Gastrocnemius medialis (tissue), 4 donors: ENCODE measurements around the gene MSH3. TPM values are rescaled to one million over a fixed set of nuclear protein-coding genes. Genes with fewer than 3 reads are reported as not detected.

ENCODE experiments used
- ATAC-seq, 2 donors: fragments of 150-250 bp; one replicate each; pipeline ENCODE4 v1.9.1; 2016
- DNase-seq, 2 donors: peaks; one replicate each; pipeline ENCODE4 v3.0.0-alpha.2; 2019
- H3K27ac ChIP-seq, 4 donors: fragments of 200-600 bp; sonication (generic); 1 replicate in 1 of 4; 2 replicates in 3 of 4; pipeline ENCODE4 v1.5.1; 2016 to 2018; ENCODE audit warnings: mild to moderate bottlenecking in 2 of 4, moderate library complexity in 1 of 4
- H3K27me3 ChIP-seq, 3 donors: fragments of 200-600 bp; sonication (generic) in 2 of 3; 1 replicate in 1 of 3; 2 replicates in 2 of 3; pipeline versions ENCODE4 v1.5.1 to v1.6.0; 2016 to 2019; ENCODE audit warnings: mild to moderate bottlenecking in 1 of 3, moderate library complexity in 1 of 3
- H3K36me3 ChIP-seq, 2 donors: fragments of 200-600 bp; sonication (generic) in 1 of 2; one replicate each; pipeline ENCODE4 v1.5.1; 2017 to 2018
- H3K4me1 ChIP-seq, 2 donors: fragments of 200-600 bp; sonication (generic) in 1 of 2; one replicate each; pipeline ENCODE4 v1.5.1; 2016 to 2017; ENCODE audit warnings: mild to moderate bottlenecking in 2 of 2
- H3K4me3 ChIP-seq, 4 donors: fragments of 200-600 bp; sonication (generic) in 3 of 4; 1 replicate in 1 of 4; 2 replicates in 3 of 4; pipeline ENCODE4 v1.5.1; 2016 to 2019; ENCODE audit warnings: mild to moderate bottlenecking in 2 of 4
- H3K9me3 ChIP-seq, 3 donors: fragments of 200-600 bp; sonication (generic) in 2 of 3; 1 replicate in 1 of 3; 2 replicates in 2 of 3; pipeline ENCODE4 v1.5.1; 2016 to 2019
- CTCF ChIP-seq, 5 experiments: fragments of 450-650 bp in 3 of 5; fragments of 200-600 bp in 2 of 5; sonication (generic) in 2 of 5; IDR thresholded peaks in 4 of 5; conservative IDR thresholded peaks in 1 of 5; 1 replicate in 4 of 5; 2 replicates in 1 of 5; pipeline ENCODE4 v1.5.1; 2016 to 2019; ENCODE audit warnings: antibody characterized with exemption in 5 of 5, mild to moderate bottlenecking in 3 of 5, moderate library complexity in 3 of 5
- POLR2A ChIP-seq, 2 donors: fragments of 450-650 bp; IDR thresholded peaks; one replicate each; pipeline ENCODE4 v1.6.1; 2017; ENCODE audit warnings: antibody characterized with exemption in 2 of 2, mild to moderate bottlenecking in 2 of 2, moderate library complexity in 2 of 2
- in situ Hi-C, 4 donors: fragments of 200-750 bp; cut with MboI; loops; one replicate each; pipeline versions ENCODE4 v1.15.0 to v1.8.0; 2017; ENCODE audit warnings: low sequenced_read_pairs in 4 of 4
- intact Hi-C: fragments of 100-400 bp; cut with DNase I; formaldehyde crosslinking; loops from one replicate; pipeline ENCODE4 v1.15.1; 2023; ENCODE audit warnings: low total_unique reads
- total RNA-seq, 4 donors: library from RNA; depleted of rRNA; stranded (reverse); fragments of >200 nt; gene quantifications; one replicate each; pipeline versions ENCODE4 v1.1.0 to v1.2.3, GENCODE V29; 2016

The MSH3 gene
- total RNA-seq, 4 donors from 2014 or later, result 5.8 to 10.4 (median 7.2) TPM

- Histone ChIP-seq H3K4me3 (no peak overlapping the region), H3K27me3 (no peaks in the 10 kb centered on the region), H3K4me1 (no peaks in the 10 kb centered on the region), H3K27ac (no peak overlapping the region), H3K9me3 (no peaks in the 10 kb centered on the region), H3K36me3 (peaks cover 0 to 47% of the 10 kb centered on the region in 2 donors)
- intact Hi-C loops (loop anchor here (10.0 kb wide), 1 partner anchor 518 kb away; no protein-coding TSS in a partner anchor), in situ Hi-C loops (no loop called here)
- no peak for DNase-seq
- no peak for ATAC-seq
- TF ChIP-seq CTCF (IDR thresholded peaks at IDR 0.05 in 4 of 5, conservative IDR thresholded peaks at IDR 0.05 in 1 of 5), result no peak
- TF ChIP-seq POLR2A (IDR thresholded peaks at IDR 0.05), result no peak
Measured at GRCh38 chr5:80676706-80677105, 22.3 kb downstream of the MSH3 start.

GRCh38 chr5:80686757-80687156 is 32.3 kb downstream of the MSH3 start:
- Histone ChIP-seq H3K9me3 (no peaks in the 10 kb centered on the region), H3K36me3 (no peaks in the 10 kb centered on the region), H3K4me3 (no peak overlapping the region), H3K27me3 (no peaks in the 10 kb centered on the region), H3K27ac (no peak overlapping the region), H3K4me1 (no peaks in the 10 kb centered on the region)
- intact Hi-C loops (no loop called here), in situ Hi-C loops (no loop called here)
- TF ChIP-seq POLR2A (IDR thresholded peaks at IDR 0.05) (no peak), CTCF (IDR thresholded peaks at IDR 0.05 in 4 of 5, conservative IDR thresholded peaks at IDR 0.05 in 1 of 5) (peak in 1 of 5 experiments; percentile 22)
- DNase-seq (no peak), ATAC-seq (no peak)

- no peak for TF ChIP-seq CTCF (IDR thresholded peaks at IDR 0.05 in 4 of 5, conservative IDR thresholded peaks at IDR 0.05 in 1 of 5)
- no peak for TF ChIP-seq POLR2A (IDR thresholded peaks at IDR 0.05)
- Histone ChIP-seq H3K36me3 (no peaks in the 10 kb centered on the region), H3K9me3 (no peaks in the 10 kb centered on the region), H3K4me1 (no peaks in the 10 kb centered on the region), H3K4me3 (no peak overlapping the region), H3K27me3 (no peaks in the 10 kb centered on the region), H3K27ac (no peak overlapping the region)
- intact Hi-C loops, result no loop called here
- in situ Hi-C loops, result no loop called here
- DNase-seq (no peak), ATAC-seq (no peak)
Measured at GRCh38 chr5:80688648-80689420, 34.4 kb downstream of the MSH3 start.

GRCh38 chr5:80689627-80690026 is 35.2 kb downstream of the MSH3 start:
- in situ Hi-C loops (no loop called here), intact Hi-C loops (no loop called here)
- Histone ChIP-seq H3K27ac (no peak overlapping the region), H3K36me3 (no peaks in the 10 kb centered on the region), H3K9me3 (no peaks in the 10 kb centered on the region), H3K4me3 (no peak overlapping the region), H3K27me3 (no peaks in the 10 kb centered on the region), H3K4me1 (no peaks in the 10 kb centered on the region)
- DNase-seq (no peak), ATAC-seq (no peak)
- no peak for TF ChIP-seq POLR2A (IDR thresholded peaks at IDR 0.05)

GRCh38 chr5:80695666-80696065 is 41.2 kb downstream of the MSH3 start:
- no peak for DNase-seq
- Histone ChIP-seq H3K27me3 (no peaks in the 10 kb centered on the region), H3K27ac (no peak overlapping the region), H3K36me3 (no peaks in the 10 kb centered on the region), H3K4me1 (no peaks in the 10 kb centered on the region), H3K9me3 (no peaks in the 10 kb centered on the region), H3K4me3 (no peak overlapping the region)
- in situ Hi-C loops (no loop called here), intact Hi-C loops (no loop called here)
- ATAC-seq, result no peak
- no peak for TF ChIP-seq CTCF (IDR thresholded peaks at IDR 0.05 in 4 of 5, conservative IDR thresholded peaks at IDR 0.05 in 1 of 5)
- TF ChIP-seq POLR2A (IDR thresholded peaks at IDR 0.05), result no peak
